ENCODE results near the gene TMEM208.

TMEM208 gene

DNA sequence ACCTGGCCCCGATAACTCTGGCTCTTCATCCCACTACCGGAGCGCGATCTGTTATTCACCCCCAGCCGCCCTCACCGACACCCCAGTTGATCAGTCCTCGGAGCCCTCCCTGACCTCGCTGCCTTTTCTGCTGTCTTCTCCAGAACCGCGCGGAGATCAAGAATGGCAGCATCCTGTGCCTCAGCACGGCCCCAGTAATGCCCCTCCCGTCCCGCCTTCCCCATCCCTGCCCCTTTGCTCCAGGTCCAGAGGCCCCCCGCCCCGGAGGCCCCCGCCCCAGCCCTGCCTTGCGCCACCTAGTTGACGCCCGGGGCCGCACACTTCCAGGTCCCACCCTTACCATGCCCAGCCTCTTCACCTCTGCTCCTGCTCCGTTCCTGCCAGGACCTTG, 27.1 kb upstream of the TMEM208 start:
- Mint-ChIP-seq H3K4me1 (peaks cover 15% of the 10 kb centered on the region), H3K4me3 (no peak overlapping the region), H3K9me3 (no peaks in the 10 kb centered on the region), H3K27ac (no peak overlapping the region), H3K36me3 (peaks cover 11% of the 10 kb centered on the region), H3K27me3 (no peaks in the 10 kb centered on the region)

- no peak overlapping the region for H3K27ac Mint-ChIP-seq
- peaks cover 11% of the 10 kb centered on the region for H3K36me3 Mint-ChIP-seq
- no peaks in the 10 kb centered on the region for H3K27me3 Mint-ChIP-seq
- no peaks in the 10 kb centered on the region for H3K9me3 Mint-ChIP-seq
- H3K4me1 Mint-ChIP-seq = peaks cover 15% of the 10 kb centered on the region
- no peak overlapping the region for H3K4me3 Mint-ChIP-seq
Observed at GRCh38 chr16:67200491-67200890, 26.4 kb upstream of the TMEM208 start.

- no peaks in the 10 kb centered on the region for H3K27me3 Mint-ChIP-seq
- H3K27ac Mint-ChIP-seq = no peak overlapping the region
- peaks cover 6% of the 10 kb centered on the region for H3K36me3 Mint-ChIP-seq
- no peaks in the 10 kb centered on the region for H3K9me3 Mint-ChIP-seq
- H3K4me3 Mint-ChIP-seq = no peak overlapping the region
- H3K4me1 Mint-ChIP-seq = peaks cover 3% of the 10 kb centered on the region
Observed at GRCh38 chr16:67201411-67202345, 25.3 kb upstream of the TMEM208 start.

- Mint-ChIP-seq H3K9me3 (no peaks in the 10 kb centered on the region), H3K4me3 (no peak overlapping the region), H3K27ac (no peak overlapping the region), H3K36me3 (peaks cover 4% of the 10 kb centered on the region), H3K4me1 (no peaks in the 10 kb centered on the region), H3K27me3 (no peaks in the 10 kb centered on the region)
Observed at GRCh38 chr16:67202426-67202825, 24.5 kb upstream of the TMEM208 start.

DNA sequence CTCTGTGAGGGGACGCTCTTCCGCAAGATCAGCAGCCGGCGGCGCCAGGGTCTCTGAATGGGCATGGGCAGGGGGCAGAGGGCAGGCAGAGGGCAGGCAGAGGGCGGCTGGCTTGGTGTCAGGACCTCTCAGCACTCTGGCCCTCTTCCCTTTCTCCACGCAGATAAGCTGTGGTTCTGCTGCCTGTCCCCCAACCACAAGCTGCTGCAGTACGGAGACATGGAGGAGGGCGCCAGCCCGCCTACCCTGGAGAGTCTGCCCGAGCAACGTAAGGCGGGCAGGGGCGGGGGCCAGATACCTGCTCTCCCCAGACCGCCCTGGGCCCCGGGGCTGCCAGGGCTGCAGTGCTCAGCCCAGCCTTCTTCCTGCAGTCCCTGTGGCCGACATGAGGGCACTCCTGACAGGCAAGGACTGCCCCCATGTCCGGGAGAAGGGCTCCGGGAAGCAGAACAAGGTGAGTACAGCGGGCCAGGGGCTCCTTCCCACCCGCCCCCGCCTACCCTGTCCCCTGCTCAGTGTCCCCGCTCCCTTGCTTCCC, 23.9 kb upstream of the TMEM208 start:
- Mint-ChIP-seq H3K4me1 (no peaks in the 10 kb centered on the region), H3K27ac (no peak overlapping the region), H3K36me3 (peaks cover 4% of the 10 kb centered on the region), H3K9me3 (no peaks in the 10 kb centered on the region), H3K4me3 (no peak overlapping the region), H3K27me3 (no peaks in the 10 kb centered on the region)

- no peak overlapping the region for H3K27ac Mint-ChIP-seq
- peaks cover 3% of the 10 kb centered on the region for H3K36me3 Mint-ChIP-seq
- H3K27me3 Mint-ChIP-seq = no peaks in the 10 kb centered on the region
- H3K9me3 Mint-ChIP-seq = no peaks in the 10 kb centered on the region
- H3K4me1 Mint-ChIP-seq = no peaks in the 10 kb centered on the region
- no peak overlapping the region for H3K4me3 Mint-ChIP-seq
Observed at GRCh38 chr16:67204076-67204475, 22.9 kb upstream of the TMEM208 start.

DNA sequence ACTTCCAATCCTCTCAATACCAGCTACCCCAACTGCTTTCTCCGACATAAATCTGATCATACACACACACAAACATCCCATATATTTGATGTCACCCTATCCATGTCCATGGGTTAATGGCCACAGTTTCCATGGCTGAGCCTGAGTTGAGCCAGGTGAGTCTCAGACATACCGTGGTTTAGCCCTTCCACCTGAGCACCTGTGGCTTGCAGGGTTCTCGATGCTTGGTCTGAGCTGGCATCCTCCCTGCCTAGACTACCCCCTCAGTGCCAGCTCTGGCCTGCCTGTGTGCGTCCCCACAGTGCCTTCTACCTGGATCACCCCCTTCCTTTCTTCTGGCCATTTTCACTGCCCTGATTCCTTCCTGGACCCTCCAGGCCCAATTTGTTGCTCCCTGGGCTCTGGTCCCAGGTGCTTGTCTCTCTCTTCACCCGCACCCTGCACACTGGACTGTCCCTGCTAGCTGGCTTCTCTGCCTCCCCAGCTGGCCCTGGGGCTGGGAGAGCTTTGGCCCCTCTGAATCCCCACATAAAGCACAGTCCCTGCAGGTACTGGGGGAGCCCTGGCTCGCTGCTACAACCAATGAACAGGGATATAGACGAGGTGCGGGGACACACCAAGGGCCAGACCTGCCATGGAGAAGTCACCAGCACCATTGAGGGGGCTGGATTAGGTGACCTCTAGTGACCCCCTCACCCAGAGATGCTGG, 20.6 kb upstream of the TMEM208 start:
- no peaks in the 10 kb centered on the region for H3K4me1 Mint-ChIP-seq
- no peaks in the 10 kb centered on the region for H3K9me3 Mint-ChIP-seq
- no peak overlapping the region for H3K4me3 Mint-ChIP-seq
- peaks cover 3% of the 10 kb centered on the region for H3K36me3 Mint-ChIP-seq
- peak overlapping the region; percentile 83 for H3K27ac Mint-ChIP-seq
- no peaks in the 10 kb centered on the region for H3K27me3 Mint-ChIP-seq

GRCh38 chr16:67206838-67207248, 20.1 kb upstream of the TMEM208 start:
- Mint-ChIP-seq H3K4me3 (no peak overlapping the region), H3K4me1 (no peaks in the 10 kb centered on the region), H3K27ac (no peak overlapping the region), H3K36me3 (peaks cover 3% of the 10 kb centered on the region), H3K27me3 (no peaks in the 10 kb centered on the region), H3K9me3 (no peaks in the 10 kb centered on the region)

GRCh38 chr16:67207249-67208091, 19.5 kb upstream of the TMEM208 start:
- no peak overlapping the region for H3K4me3 Mint-ChIP-seq

DNA sequence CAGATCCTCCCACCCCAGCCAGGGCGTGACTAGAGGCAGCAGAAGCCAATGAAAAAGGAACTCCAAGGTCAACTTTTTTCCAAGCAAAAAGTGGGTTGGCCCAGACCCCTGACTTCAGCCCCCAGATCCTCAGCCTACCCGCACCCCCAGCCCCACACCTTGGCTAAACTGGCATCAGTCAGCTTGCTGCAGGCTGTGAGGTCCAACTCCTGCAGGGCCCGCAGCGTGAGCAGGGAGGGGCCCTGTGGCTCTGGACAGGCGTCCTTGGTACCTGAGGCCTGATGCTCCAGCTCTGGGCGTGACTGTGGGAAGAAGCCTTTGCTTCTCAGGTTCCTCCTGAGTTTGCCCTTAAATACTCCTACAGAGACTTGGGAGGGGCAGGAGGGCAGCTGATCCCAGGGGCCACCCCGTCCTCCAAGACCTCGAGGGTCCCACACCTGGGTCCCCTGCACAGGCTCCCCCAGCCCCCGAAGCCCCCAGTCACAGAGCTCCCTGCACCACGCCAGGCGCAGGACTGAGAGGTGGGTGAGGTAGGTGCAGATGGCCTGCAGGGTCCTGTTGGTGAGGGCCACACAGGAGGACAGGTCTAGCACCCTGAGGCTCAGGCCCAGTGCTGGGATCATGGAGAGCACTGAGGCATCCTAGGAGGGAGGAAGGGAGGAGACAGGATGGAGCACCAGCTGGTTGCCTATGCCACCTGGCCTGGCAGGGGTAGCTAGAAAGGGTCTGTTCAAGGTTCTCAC, 18.6 kb upstream of the TMEM208 start:
- Mint-ChIP-seq H3K9me3 (no peaks in the 10 kb centered on the region), H3K4me3 (no peak overlapping the region), H3K27me3 (no peaks in the 10 kb centered on the region), H3K4me1 (no peaks in the 10 kb centered on the region), H3K27ac (no peak overlapping the region), H3K36me3 (peaks cover 3% of the 10 kb centered on the region)

More at GRCh38 chr16:67207249-67208091, 19.5 kb upstream of the TMEM208 start:
- Mint-ChIP-seq H3K27me3 (no peaks in the 10 kb centered on the region), H3K4me1 (no peaks in the 10 kb centered on the region), H3K36me3 (peaks cover 3% of the 10 kb centered on the region), H3K27ac (no peak overlapping the region), H3K9me3 (no peaks in the 10 kb centered on the region)

GRCh38 chr16:67209565-67209964, 17.4 kb upstream of the TMEM208 start:
- H3K36me3 Mint-ChIP-seq = peaks cover 3% of the 10 kb centered on the region
- H3K4me1 Mint-ChIP-seq = no peaks in the 10 kb centered on the region
- no peak overlapping the region for H3K4me3 Mint-ChIP-seq
- H3K27me3 Mint-ChIP-seq = no peaks in the 10 kb centered on the region
- no peaks in the 10 kb centered on the region for H3K9me3 Mint-ChIP-seq
- H3K27ac Mint-ChIP-seq = no peak overlapping the region

- H3K4me1 Mint-ChIP-seq = no peaks in the 10 kb centered on the region
- no peaks in the 10 kb centered on the region for H3K27me3 Mint-ChIP-seq
- peaks cover 3% of the 10 kb centered on the region for H3K36me3 Mint-ChIP-seq
- H3K27ac Mint-ChIP-seq = no peak overlapping the region
- no peaks in the 10 kb centered on the region for H3K9me3 Mint-ChIP-seq
- no peak overlapping the region for H3K4me3 Mint-ChIP-seq
Observed at GRCh38 chr16:67210069-67210937, 16.6 kb upstream of the TMEM208 start.

- H3K27me3 Mint-ChIP-seq = no peaks in the 10 kb centered on the region
- peaks cover 2% of the 10 kb centered on the region for H3K36me3 Mint-ChIP-seq
- no peak overlapping the region for H3K4me3 Mint-ChIP-seq
- H3K27ac Mint-ChIP-seq = no peak overlapping the region
- peaks cover 4% of the 10 kb centered on the region for H3K4me1 Mint-ChIP-seq
- H3K9me3 Mint-ChIP-seq = no peaks in the 10 kb centered on the region
Observed at GRCh38 chr16:67211674-67212073, 15.3 kb upstream of the TMEM208 start.

- peaks cover 5% of the 10 kb centered on the region for H3K36me3 Mint-ChIP-seq
- H3K4me3 Mint-ChIP-seq = no peak overlapping the region
- no peak overlapping the region for H3K27ac Mint-ChIP-seq
- H3K27me3 Mint-ChIP-seq = no peaks in the 10 kb centered on the region
- H3K9me3 Mint-ChIP-seq = no peaks in the 10 kb centered on the region
- H3K4me1 Mint-ChIP-seq = peaks cover 7% of the 10 kb centered on the region
Observed at GRCh38 chr16:67212766-67213165, 14.2 kb upstream of the TMEM208 start.
